HS-5 (cell line): ENCODE results near the gene NAGA.
"Not testable (repeated sequence)": the region's sequence is repeated elsewhere in the genome, so short reads cannot be mapped to it uniquely, and the experiment has no call there.

Source experiments
- DNase-seq: peaks from one replicate; pipeline ENCODE4 v3.0.0-alpha.2; 2012; ENCODE audit warnings: low read depth

Gene NAGA

DNA sequence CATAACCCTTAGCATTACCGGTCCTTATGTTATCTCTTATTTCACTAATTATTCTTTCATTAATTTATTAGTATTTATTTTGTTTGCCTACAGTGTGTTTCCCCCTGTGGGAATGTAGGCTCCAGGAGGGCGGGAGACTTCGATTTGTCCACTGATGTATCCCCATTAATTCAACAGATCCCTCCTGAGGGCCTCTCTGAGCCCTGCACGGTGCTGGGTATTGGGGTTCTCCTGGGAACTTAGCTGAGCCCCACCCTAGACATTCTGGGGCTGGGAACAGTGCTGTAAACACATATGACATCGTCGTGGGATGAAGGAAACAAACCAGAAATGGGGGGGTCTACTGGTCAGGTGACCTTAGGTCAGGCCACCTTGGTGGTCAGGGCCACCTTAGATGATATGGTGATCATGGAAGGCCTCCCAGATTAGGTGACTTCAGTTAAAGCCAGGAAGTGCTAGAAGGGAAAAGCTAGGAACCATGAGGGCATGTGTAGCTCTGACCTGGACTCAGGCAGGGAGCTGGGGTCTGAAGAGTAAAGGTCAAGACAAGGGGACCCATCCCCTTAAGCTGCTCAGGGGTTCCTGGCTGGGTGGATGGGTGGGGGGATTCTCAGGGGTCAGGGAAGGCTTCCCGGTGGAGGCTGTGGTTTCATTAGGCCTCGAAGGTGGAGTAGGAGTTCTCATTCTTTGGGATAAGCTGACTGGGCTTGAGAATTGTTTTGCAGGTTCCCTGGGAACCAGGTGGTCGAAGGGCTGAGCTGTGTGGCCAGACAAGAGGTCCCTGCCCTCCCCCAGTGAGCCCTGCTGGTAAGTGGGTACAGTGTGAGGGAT is 4.4 kb upstream of the NAGA start:
- DNase-seq = no peak

DNA sequence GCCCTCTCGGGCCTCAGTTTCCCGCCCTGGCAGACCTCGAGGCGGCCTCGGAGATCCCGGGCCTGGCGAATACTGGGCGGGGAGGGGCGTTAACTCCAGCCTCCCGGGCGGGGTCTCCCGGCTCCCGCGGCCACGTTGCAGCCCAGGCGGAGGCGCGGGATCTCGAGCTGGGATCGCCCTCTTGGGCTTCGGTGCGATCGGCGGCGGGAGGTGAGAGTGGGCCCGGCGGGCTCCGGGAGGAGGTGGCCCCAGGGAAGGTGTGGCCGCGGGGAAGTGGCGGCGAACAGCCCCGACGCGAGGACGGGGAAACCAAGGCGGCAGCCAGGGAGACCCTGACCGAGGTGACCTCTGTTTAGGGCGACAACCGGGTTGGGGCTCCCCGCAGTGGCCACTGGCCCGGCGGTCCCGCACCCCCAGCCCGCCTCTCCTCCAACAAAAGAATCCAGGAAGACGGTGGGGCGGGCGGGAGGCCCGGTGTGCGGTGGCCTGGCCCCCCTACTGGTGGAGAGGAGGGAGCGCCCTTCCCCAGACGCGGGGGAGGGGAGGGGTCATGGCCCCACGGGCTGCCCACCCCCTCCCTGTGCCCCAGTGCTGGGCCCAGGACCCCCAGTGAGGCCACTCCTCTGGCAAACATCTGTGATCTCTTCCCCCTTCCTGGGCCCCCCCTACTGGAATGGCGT is 3.7 kb upstream of the NAGA start, which contains the start of gene PHETA2:
PHETA2 (plus strand) TSS at position 117 of the 680 bp plus-strand sequence. CDS start 3,046 bp downstream, outside the sequence.
- DNase-seq = no peak

DNA sequence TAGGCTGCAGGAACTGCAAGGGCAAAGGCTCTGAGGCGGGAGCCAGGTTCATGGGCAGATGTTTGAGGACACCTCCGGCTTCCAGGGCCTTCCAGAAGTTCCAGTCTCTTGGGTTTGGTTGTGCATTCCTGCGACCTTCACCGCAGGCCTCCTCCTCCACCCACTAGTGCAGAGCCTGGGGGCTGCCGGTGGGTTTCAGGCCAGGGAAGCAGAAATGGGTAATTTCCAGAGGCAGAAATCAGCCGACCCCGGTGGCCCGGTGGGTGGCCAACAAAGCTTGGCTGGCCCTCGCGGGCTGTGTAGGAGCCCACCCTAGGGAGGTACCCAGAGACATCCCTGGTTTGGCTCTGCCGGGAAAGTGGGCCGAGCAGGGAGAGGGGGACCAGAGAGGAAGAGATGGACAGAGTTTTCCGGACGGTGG is 3.0 kb upstream of the NAGA start:
- no peak for DNase-seq

DNA sequence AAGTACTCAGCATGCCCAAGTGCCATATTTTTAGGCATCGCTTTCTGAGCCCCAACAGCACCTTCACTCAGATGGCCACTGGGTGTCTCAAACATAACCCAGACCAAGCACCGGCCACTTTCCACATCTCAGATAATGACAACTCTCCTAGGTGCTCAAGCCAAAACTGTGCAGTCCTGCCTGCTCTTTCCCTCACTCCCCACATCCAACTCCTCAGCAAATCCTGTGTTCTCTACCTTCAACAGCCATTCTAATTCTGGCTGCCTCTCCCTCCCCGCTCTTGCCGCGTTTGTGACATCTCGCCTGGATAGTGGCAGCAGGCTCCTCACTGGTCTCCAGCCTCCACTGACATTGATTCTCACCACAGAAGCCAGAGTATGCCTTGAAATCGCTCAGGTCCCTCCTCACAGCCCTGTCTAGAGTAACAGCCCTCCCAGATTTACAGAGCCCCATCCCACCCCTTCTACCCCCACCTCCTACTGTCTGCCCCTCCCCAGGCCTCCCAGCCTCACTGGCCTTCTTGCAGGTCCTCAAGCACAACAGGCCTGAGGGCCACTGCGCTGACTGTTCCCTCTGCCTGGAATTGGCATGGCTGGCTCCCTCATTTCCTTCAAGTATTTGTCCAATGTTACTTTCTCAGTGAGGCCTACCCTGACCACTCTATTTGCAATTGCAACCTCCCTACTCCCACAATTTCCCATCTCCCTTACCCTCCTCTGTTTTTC is 2.2 kb upstream of the NAGA start:
- DNase-seq = no peak

DNA sequence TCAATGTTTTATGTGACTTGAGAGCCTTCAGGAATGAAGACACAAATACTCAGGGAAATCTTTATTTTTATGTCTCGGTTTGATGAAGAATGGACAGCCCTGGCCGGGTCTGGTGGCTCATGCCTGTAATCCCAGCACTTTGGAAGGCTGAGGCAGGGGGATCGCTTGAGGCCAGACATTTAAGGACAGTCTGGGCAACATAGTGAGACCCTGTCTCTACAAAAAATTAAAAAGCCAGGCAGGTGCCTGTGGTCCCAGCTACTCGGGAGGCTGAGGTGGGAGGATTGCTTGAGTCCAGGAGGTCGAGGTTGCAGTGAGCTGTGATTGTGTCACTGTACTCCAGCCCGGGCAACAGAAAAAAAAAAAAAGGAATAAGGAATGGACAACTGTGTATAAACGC is 896 bp upstream of the NAGA start:
- not testable (repeated sequence) for DNase-seq

DNA sequence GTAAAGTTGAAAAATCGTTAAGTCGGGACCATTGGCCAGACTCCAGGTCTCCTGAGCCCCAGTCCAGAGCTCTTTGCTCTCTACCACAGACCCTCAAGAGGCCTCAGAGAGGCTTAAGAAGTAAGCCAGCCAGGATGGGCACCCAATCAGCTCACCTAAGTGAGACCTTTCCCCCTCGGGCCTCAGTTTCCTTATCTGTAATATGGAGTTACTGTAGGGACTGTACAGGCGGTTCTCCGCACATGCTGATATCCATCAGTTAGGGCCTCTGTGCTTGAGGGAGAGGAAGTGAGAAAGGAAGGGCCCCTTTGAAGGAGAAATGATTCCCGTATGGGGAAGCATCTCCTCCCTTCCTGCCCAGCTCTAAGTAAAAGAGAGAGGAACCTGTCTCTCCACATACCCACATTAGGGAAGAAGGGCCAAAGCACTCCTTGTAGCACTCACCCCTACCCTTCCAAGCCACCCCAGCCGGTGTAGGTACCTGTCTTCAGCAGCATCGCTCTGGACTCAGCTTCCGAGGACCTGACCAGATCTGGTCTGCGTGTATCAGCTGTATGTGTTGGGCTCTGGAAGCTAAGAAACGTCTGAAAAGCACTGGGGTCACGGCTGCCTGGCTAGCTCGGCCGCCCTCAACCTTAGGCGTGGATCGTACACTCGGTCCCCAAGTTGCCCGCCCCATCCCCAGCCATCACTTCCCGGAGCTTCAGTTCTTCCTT is 653 bp downstream of the NAGA start:
- DNase-seq = no peak

DNA sequence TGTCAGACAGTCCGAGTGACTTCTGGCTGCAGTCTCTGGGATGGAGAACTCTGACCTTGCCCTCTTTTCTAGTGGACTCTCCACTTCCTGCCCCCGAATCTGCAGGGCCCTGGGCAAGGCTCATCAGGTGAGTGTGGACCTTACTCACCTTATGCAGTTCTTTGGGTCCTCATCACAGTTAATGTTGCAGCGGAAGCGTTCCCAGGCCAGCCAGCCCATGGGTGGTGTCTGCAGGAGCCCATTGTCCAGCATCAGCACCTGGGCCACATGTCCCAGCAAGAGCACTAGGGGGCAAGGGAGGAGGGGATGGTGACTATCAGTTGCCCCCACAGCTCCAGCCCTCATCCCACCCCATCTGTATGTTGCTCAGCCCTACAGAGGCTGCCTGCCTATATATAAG is 2.3 kb downstream of the NAGA start:
- no peak for DNase-seq

DNA sequence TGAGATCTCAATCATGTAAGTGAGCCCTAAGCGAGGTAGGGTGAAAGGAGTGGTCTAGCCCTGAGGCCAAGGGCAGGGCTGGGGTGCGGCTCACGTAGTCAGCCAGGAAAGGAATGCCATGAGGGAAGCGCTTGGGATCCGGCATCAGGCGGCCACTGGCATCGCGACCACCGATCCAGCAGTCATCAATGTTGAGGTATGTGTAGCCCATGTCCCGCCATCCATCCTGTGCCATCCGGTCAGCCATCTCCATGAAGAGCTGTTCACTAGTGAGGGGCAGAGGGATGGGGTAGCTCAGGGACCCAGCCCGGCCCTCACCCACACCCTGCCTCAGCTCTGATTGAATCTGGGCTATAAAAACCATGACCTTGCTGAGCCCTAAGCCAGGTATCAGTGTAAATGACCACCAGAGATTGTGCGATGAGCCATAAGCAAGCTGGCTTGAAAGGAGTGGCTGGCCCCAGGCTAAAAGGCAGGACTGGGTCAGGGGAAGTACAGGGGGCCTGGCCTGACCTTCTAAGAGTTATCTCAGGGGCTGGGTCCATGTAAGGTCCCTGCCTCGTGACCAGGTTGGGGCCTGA is 2.9 kb downstream of the NAGA start:
- DNase-seq = no peak

DNA sequence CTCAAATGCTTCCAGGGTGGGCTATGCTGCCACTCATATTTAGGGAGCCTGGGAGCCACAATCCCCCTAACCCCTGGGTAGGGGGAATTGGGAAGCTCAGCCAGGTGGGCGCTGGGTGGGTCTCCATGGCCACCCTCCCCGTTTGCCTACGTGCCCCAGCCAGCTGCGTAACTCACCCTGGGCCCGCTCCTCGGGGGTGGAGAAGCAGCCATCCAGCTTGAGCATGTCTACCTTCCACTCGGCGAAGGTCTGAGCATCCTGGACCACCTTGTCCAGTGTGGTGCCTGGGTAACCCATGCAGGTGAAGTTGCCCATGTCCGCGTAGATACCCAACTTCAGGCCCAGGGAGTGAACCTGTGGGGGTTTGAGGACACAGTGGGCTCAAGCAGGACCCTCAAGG is 3.7 kb downstream of the NAGA start:
- no peak for DNase-seq

DNA sequence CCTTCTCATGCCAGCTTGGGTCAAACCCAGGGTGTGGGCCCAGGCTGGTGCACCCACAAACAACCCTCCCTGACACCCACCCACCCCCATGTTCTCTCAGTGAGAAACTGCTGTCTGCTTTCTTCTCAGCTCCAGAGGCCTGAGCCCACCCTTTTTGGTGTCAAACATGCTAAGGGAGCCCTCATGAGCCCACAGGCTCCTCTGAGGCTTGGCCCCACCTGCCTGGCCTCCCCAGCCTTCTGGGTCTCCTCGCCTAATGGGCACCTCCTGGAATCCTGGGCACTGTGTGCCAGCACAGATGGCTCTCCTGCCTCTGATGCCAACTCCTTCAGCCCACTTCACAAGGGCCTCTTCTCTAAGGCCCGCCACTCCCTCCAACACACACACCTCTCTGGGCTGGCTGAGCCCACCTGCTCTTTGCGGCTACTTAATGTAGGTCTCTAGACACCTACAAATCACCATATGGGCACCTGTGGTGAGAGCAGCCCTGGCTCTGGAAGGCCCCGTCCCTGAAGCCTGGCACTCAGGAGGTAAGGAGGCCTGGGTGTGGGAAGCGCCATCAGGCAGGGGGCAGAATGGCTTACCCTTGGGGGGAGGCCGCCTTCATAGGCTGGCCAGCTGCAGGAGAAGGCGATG is 4.4 kb downstream of the NAGA start:
- no peak for DNase-seq

DNA sequence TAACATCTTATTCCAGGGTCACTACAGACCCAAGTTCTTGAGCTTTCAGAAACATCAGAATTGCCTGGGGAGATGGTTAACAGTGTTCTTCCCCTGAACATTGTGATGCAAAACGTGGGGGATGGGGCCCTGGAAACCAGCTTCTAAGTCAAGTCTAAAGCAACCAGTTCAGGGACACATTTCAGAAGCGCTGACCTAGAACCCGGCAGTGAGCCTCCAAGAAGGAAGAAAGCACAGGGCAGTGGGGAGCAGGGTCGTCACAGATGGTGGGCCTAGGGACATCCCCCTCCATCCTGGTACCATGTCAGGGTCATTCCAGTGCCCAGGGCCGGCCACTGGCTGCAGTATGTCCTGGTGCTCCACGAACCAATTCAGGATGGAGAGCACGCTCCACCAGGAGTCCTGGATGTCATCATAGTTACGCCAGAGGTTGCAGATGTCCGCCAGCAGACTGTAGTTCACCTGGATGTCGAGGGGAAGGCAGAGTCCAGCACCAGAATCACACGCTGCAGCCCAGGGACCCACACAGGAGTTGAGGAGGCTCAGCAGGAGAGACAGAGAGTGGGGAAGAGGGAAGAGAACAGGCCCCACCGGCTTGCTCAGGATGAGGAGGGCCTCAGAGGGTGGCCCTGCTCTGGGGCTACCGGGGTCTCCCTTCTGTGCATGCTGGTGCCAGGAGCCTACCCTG is 5.0 kb downstream of the NAGA start:
- DNase-seq = no peak

DNA sequence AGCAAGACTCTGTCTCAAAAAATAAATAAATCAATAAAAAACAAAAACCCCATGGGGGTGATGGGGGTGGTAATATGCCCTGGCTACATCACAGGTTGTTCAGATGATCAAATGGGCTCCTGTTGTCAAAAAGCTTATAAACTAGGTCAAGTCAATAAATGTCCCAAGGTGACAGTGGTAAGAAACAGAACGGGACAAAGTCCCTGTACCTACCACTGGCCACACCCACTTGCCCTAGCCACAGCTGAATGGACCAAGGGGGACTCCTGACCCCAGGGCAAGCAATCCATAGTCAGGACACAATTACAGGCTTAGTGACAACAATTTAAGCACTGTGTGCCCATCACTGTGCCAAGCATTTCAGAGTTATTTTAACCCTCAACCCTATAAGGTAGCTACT is 6.0 kb downstream of the NAGA start:
- DNase-seq = no peak

DNA sequence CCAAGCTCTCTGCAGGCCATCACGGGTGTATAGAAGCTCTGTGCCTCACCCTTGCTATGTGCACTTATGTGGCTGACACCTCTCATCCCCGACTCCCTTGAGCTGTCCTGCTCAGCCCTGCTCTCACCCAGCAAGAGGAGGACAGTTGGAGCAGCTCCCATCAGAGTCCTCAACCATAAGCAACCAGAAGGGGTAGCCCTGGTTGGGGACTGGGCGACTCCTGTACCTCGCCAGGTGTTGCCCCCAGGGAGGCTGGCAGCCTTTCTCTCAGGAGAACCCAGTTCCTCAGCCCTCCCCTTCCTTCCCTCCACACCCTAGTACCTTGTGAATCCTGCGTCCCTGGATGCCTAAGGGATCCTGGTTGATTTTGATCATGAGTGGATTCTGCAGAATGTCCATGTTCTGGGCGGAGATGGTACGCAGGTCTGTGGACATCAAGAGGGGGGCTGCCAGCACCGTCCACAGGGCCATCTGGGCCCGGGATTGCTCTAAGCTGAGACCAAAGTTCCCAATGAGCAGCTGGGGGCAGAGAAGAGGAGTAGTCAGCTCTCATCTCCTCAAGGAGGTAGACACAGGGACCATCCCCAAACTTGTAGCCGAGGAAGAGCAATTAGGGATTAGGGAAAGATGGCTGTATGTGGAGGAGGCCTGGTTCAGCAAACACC is 8.0 kb downstream of the NAGA start:
- no peak for DNase-seq

DNA sequence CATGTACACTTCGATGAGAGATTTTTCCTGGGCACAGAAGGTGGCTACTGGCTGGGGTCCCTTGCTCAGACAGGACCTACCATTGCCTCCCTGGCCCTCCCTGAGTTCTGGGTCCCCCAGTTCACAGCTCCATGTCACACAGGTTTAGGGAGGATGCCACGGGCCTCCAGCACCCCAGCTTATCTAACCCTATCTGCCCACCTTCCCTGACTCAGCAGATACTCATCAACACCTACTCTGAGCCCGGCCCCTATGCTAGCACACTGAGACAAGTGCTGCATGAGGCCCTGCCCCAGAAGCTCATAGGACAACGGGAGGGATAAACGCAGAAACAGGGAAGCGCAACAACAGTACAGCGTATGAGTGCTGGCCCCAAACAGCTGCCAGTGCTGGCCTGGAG is 9.6 kb downstream of the NAGA start:
- no peak for DNase-seq

DNA sequence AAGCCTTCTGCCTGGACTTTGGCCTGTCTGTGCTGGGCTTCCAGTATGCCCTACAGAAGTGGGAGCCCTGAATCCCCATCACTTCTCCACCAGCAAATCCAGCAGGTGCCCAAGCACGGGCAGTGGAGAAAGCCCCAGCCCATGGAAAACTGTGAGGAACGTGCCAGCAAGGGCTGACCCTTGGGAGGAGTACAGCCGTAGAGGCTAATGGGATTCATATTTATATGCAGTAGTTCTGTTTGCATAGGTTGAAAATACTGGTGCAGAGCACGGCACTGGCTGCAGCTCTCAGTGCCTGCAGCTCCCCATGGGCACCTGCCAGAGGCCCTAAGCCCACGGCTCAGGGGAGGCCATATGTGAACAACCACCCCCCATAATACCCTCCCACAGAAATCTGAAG is 10.1 kb downstream of the NAGA start:
- DNase-seq = no peak

DNA sequence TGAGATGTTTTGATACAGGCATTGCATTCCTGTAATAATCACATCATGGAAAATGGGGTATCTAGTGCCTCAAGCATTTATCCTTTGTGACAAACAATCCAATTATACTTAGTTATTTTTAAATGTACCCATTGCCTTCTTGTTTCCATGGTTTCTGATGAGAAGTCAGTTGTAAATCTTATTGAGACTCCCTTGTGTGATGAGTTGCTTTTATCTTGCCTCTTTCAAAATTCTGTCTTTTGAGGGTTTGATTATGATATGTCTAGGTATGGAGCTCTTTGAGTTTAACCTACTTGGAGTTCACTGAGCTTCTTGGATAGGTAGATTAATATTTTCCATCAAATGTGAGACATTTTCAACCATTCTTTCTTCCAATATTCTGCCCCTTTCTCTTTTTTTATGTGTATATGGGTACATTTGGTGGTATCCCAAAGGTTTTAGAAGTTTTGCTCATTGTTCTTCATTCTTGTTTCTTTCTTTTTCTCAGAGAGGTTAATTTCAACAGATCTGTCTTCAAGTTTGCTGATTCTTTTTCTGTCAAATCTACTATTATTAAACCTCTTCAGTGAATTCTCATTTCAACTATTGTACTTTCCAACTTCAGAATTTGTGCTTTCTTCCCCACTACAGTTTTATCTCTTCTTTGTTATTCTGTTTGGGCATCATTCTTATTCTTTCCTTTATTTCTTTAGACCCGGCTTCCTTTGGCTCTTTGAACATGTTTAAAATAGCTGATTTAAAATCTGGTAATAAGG is 13.7 kb downstream of the NAGA start:
- DNase-seq = no peak

DNA sequence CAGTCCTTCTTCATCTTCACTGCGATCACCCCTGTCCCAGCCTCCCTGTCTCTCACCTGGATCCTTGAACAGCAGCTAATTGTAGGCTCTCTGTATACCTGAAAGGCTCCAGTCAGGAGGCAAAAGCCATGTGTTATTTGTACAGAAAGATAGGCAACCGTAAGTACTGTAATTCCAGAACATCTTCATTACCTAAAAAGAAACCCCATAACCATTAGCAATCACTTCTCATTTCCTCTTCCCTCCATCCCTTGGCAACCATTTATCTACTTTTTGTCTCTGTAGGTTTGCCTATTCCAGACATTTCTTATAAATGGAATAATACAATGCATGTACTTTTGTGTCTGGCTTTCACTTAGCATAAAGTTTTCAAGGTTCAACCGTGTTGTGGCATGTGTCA is 17.8 kb downstream of the NAGA start:
- DNase-seq = no peak

DNA sequence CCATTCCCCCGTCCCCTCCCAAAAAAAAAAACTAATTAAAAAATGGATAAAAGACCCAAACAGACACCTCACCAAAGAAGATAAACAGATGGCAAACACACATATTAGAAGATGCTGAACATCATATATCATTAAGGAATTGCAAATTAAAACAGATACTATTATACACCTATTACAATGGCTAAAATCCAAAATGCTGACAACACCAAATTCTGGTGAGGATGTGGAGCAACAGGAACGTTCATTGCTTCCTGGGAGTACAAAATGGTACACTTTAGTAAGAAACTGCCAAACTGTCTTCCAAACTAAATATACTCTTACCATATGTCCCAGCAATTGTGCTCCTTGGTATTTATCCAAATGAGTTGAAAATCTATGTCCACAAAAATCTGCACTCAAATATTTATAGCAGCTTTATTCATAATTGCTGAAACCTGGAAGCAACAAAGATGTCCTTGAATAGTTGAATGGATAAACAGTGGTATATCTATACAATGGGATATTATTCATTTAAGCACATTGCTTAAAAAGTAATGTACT is 19.9 kb downstream of the NAGA start:
- no peak for DNase-seq

DNA sequence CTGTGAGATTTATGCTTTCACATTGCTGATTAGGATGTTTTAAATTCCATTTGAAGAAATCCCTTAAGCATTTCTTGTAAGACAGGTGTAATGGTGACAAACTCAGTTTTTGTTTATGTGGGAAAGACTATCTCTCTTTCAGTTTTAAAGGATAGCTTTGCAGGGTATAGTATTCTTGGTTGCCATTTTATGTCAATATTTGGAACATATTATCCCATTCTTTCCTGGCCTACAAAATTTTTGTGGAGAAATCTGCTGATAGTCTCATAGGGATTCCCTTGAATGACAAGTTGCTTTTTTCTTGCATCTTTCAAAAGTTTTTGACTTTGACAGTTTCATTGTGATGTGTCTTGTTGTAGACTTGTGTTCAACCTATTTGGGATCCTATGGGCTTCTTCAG is 28.8 kb downstream of the NAGA start:
- no peak for DNase-seq
